Peyer's patch (tissue), 4 donors: Measurements from ENCODE around the gene TEK. TPM values are rescaled to one million over a fixed set of nuclear protein-coding genes. Genes with fewer than 3 reads are reported as not detected.

Experiments
- DNase-seq, 3 donors: peaks; one replicate each; pipeline ENCODE4 v3.0.0-alpha.2; 2017 to 2019
- H3K27ac ChIP-seq, 4 donors: fragments of 200-600 bp; sonication (generic); one replicate each; pipeline ENCODE4 v1.5.1; 2016 to 2019
- H3K27me3 ChIP-seq, 2 donors: fragments of 200-600 bp; sonication (generic); one replicate each; pipeline ENCODE4 v1.5.1; 2019
- H3K36me3 ChIP-seq, 3 donors: fragments of 200-600 bp; sonication (generic); one replicate each; pipeline ENCODE4 v1.5.1; 2016 to 2019
- H3K4me1 ChIP-seq, 4 donors: fragments of 200-600 bp; sonication (generic); one replicate each; pipeline ENCODE4 v1.5.1; 2016 to 2019
- H3K4me3 ChIP-seq, 4 donors: fragments of 200-600 bp; sonication (generic); 1 replicate in 3 of 4; 2 replicates in 1 of 4; pipeline ENCODE4 v1.5.1; 2016 to 2019; ENCODE audit warnings: mild to moderate bottlenecking in 1 of 4
- H3K9me3 ChIP-seq, 4 donors: fragments of 200-600 bp; sonication (generic); one replicate each; pipeline ENCODE4 v1.5.1; 2016 to 2019; ENCODE audit warnings: mild to moderate bottlenecking in 1 of 4
- CTCF ChIP-seq, 6 experiments: fragments of 450-650 bp in 4 of 6; fragments of 200-600 bp in 2 of 6; sonication (generic) in 1 of 6; IDR thresholded peaks; one replicate each; pipeline ENCODE4 v1.5.1; 2017 to 2019; ENCODE audit warnings: antibody characterized with exemption in 6 of 6, mild to moderate bottlenecking in 3 of 6, moderate library complexity in 1 of 6
- POLR2A ChIP-seq, 2 donors: fragments of 450-650 bp; IDR thresholded peaks; one replicate each; pipeline ENCODE4 v1.5.1; 2017; ENCODE audit warnings: antibody characterized with exemption in 2 of 2, mild to moderate bottlenecking in 2 of 2, moderate library complexity in 2 of 2
- total RNA-seq, 4 donors: library from RNA; depleted of rRNA; stranded (reverse); fragments of >200 nt; gene quantifications; one replicate each; pipeline ENCODE4 v1.1.0, GENCODE V29; 2016

The TEK gene
- total RNA-seq, 4 donors from 2014 or later: 3.0 to 22.3 (median 4.3) TPM

GRCh38 chr9:27188426-27188825, 79.4 kb downstream of the TEK start:
- Histone ChIP-seq H3K27me3 (no peaks in the 10 kb centered on the region), H3K4me1 (no peaks in the 10 kb centered on the region), H3K4me3 (no peak overlapping the region), H3K27ac (no peak overlapping the region), H3K9me3 (no peaks in the 10 kb centered on the region), H3K36me3 (no peaks in the 10 kb centered on the region)
- DNase-seq: no peak
- TF ChIP-seq POLR2A (IDR thresholded peaks at IDR 0.05) (no peak), CTCF (IDR thresholded peaks at IDR 0.05) (no peak)

- Histone ChIP-seq H3K27ac (no peak overlapping the region), H3K27me3 (no peaks in the 10 kb centered on the region), H3K4me1 (no peaks in the 10 kb centered on the region), H3K4me3 (no peak overlapping the region), H3K36me3 (no peaks in the 10 kb centered on the region), H3K9me3 (no peaks in the 10 kb centered on the region)
- DNase-seq: no peak
- TF ChIP-seq CTCF (IDR thresholded peaks at IDR 0.05) (no peak), POLR2A (IDR thresholded peaks at IDR 0.05) (no peak)
Observed at GRCh38 chr9:27189426-27189825, 80.4 kb downstream of the TEK start.

GRCh38 chr9:27192291-27192960, 83.4 kb downstream of the TEK start:
- H3K4me3 ChIP-seq: no peak overlapping the region
- peaks cover 0 to 8% (median 0%) of the 10 kb centered on the region in 4 donors for H3K4me1 ChIP-seq
- H3K27ac ChIP-seq: no peak overlapping the region
- no peak for DNase-seq
- H3K9me3 ChIP-seq: no peaks in the 10 kb centered on the region
- no peaks in the 10 kb centered on the region for H3K27me3 ChIP-seq
- TF ChIP-seq CTCF (IDR thresholded peaks at IDR 0.05) (no peak), POLR2A (IDR thresholded peaks at IDR 0.05) (no peak)
- no peaks in the 10 kb centered on the region for H3K36me3 ChIP-seq

- no peak for DNase-seq
- H3K9me3 ChIP-seq: no peaks in the 10 kb centered on the region
- H3K27me3 ChIP-seq: no peaks in the 10 kb centered on the region
- peaks cover 0 to 8% (median 0%) of the 10 kb centered on the region in 4 donors for H3K4me1 ChIP-seq
- H3K36me3 ChIP-seq: no peaks in the 10 kb centered on the region
- H3K27ac ChIP-seq: peak overlapping the region in 1 of 4 donors; percentile 47
- no peak overlapping the region for H3K4me3 ChIP-seq
- TF ChIP-seq POLR2A (IDR thresholded peaks at IDR 0.05): no peak
- TF ChIP-seq CTCF (IDR thresholded peaks at IDR 0.05): no peak
Observed at GRCh38 chr9:27193886-27194285, 84.9 kb downstream of the TEK start.

- Histone ChIP-seq H3K27me3 (no peaks in the 10 kb centered on the region), H3K36me3 (no peaks in the 10 kb centered on the region), H3K4me1 (peaks cover 0 to 8% (median 0%) of the 10 kb centered on the region in 4 donors), H3K9me3 (no peaks in the 10 kb centered on the region), H3K4me3 (no peak overlapping the region), H3K27ac (peak overlapping the region in 1 of 4 donors; percentile 47)
- TF ChIP-seq POLR2A (IDR thresholded peaks at IDR 0.05): no peak
- TF ChIP-seq CTCF (IDR thresholded peaks at IDR 0.05): no peak
- DNase-seq: no peak
Observed at GRCh38 chr9:27194401-27195091, 85.5 kb downstream of the TEK start.
